ENCODE data around the gene PLEKHA7. TPM values are rescaled to one million over a fixed set of nuclear protein-coding genes. Genes with fewer than 3 reads are reported as not detected.

The PLEKHA7 gene, protein sequence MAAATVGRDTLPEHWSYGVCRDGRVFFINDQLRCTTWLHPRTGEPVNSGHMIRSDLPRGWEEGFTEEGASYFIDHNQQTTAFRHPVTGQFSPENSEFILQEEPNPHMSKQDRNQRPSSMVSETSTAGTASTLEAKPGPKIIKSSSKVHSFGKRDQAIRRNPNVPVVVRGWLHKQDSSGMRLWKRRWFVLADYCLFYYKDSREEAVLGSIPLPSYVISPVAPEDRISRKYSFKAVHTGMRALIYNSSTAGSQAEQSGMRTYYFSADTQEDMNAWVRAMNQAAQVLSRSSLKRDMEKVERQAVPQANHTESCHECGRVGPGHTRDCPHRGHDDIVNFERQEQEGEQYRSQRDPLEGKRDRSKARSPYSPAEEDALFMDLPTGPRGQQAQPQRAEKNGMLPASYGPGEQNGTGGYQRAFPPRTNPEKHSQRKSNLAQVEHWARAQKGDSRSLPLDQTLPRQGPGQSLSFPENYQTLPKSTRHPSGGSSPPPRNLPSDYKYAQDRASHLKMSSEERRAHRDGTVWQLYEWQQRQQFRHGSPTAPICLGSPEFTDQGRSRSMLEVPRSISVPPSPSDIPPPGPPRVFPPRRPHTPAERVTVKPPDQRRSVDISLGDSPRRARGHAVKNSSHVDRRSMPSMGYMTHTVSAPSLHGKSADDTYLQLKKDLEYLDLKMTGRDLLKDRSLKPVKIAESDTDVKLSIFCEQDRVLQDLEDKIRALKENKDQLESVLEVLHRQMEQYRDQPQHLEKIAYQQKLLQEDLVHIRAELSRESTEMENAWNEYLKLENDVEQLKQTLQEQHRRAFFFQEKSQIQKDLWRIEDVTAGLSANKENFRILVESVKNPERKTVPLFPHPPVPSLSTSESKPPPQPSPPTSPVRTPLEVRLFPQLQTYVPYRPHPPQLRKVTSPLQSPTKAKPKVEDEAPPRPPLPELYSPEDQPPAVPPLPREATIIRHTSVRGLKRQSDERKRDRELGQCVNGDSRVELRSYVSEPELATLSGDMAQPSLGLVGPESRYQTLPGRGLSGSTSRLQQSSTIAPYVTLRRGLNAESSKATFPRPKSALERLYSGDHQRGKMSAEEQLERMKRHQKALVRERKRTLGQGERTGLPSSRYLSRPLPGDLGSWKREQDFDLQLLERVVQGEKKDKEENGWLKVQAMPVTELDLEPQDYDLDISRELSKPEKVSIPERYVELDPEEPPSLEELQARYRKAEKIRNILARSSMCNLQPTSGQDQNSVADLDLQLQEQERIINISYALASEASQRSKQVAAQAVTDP
- total RNA-seq (2022; extraction: Qiagen RNA extraction): 56.2 to 65.6 TPM (median 58.3 TPM) in 5 replicates

DNA sequence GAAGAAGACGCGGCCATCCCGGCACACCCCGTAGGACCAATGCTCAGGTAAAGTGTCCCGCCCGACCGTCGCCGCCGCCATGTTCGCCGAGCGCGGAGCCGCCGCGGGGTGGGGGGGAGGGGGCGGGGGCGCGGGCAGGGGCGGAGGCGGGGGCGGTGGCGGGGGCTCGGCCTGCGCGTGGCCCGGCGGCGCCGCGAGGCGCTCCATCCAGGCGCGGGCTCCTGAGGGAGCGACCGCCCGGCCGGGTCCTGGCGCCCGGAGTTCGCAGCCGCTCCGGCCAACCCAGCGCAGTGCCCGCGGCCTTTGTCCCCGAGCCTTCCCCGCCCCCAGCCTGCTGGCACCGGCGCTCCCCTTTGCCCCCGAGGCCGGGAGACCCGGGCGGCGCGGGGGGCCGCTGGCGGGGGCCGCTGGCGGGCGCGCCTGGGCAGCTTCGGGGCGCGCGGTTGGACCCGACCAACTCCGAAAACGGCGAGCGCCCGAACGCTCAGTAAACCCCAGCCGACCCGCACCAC, at the start of gene PLEKHA7:
Gene PLEKHA7 (minus strand): TSS at position 94 of the 512 bp plus-strand sequence. CDS start 13 bp downstream, at position 81.

DNA sequence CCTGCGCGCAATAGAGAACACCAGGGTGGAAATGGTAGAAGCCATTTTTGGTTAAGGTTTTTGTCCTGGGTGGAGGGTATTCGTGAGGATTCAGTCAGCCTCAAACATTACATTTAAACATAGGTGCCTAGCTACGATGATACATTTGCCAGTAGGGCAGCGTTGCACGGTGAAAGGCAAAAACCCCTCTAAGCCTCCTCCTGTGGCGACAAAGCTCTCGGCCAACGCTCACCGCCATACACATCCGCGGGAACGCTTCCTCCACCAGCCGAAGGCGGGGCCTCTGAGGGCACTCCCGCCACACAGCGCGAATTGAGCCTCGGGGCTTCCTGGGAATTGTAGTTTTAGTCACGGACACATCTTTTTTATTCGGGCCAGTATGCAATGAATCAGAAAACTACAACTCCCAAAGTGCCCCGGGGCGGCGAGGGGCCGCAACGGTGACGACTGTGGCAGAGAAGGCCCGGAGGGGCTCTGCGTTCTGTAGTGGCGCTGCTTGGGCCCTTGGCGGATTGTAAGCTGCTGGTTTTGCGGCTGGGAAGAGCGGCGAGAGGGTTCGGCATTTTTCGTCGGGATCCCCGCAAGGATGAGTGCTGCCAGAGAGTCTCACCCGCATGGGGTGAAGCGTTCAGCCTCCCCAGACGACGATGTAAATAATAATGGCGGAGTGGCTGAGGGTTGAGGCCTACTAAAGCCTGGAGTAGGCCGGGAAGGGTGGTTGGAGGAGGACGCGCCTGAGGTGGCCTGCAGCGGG, 275.8 kb downstream of the PLEKHA7 start, which contains the start of gene C11orf58:
Gene C11orf58 (plus strand): TSS at position 455 of the 754 bp plus-strand sequence. CDS start 132 bp downstream, at position 587.

Other genes with a start within 250 kb of the PLEKHA7 start
- 1,494 to 1,714 TPM (median 1,549 TPM) in 5 replicates for gene RPS13, start 63.3 kb upstream of the PLEKHA7 start, total RNA-seq (2022; extraction: Qiagen RNA extraction)
- gene PIK3C2A, start 193.6 kb upstream of the PLEKHA7 start, total RNA-seq (2022; extraction: Qiagen RNA extraction): 10.8 to 16.3 TPM (median 14.4 TPM) in 5 replicates